WTC11 (cell line): Measurements from ENCODE around the gene FOXG1. TPM values are rescaled to one million over a fixed set of nuclear protein-coding genes. Genes with fewer than 3 reads are reported as not detected.

Experiments used
- ATAC-seq: fragments of 200-7000 bp; cut with Tn5 transposase; 2 replicates; pipeline ENCODE4 v1.10.0; 2021; ENCODE audit warnings: mild to moderate bottlenecking, moderate library complexity
- CTCF ChIA-PET: fragments of 300-600 bp; sonication (Branson Sonifier 250); formaldehyde crosslinking; loops from one replicate; lab custom pipeline; 2021; ENCODE audit warnings: antibody characterized with exemption; lab: Charles Lee
- POLR2A ChIA-PET: fragments of 350-600 bp; sonication (Branson Sonifier 250); formaldehyde crosslinking; loops from one replicate; lab custom pipeline; 2021; ENCODE audit warnings: antibody characterized with exemption; lab: Charles Lee
- DNase-seq: peaks from one replicate; pipeline ENCODE4 v3.0.0; 2021; ENCODE audit warnings: low spot score
- H3K27ac Mint-ChIP-seq: 2 replicates; pipeline ENCODE4 v1.8.0; 2021; ENCODE audit warnings: mixed read lengths
- H3K27me3 Mint-ChIP-seq: 2 replicates; pipeline ENCODE4 v1.8.0; 2021; ENCODE audit warnings: low read depth, mild to moderate bottlenecking, moderate library complexity, mixed read lengths
- H3K36me3 Mint-ChIP-seq: 2 replicates; pipeline ENCODE4 v1.8.0; 2021; ENCODE audit warnings: mixed read lengths
- H3K4me1 Mint-ChIP-seq: 2 replicates; pipeline ENCODE4 v1.8.0; 2022; ENCODE audit warnings: mixed read lengths
- H3K4me3 Mint-ChIP-seq: 2 replicates; pipeline ENCODE4 v1.8.0; 2021; ENCODE audit warnings: mild to moderate bottlenecking, moderate library complexity, mixed read lengths
- H3K9me3 Mint-ChIP-seq: 2 replicates; pipeline ENCODE4 v1.8.0; 2021; ENCODE audit warnings: mixed read lengths
- CBFB ChIP-seq: sonication (generic); formaldehyde crosslinking; IDR thresholded peaks from 2 replicates; pipeline ENCODE4 v1.8.1; 2022; ENCODE audit warnings: mild to moderate bottlenecking, low read depth, missing genetic modification reagents
- CREM ChIP-seq: sonication (generic); formaldehyde crosslinking; IDR thresholded peaks from 2 replicates; pipeline ENCODE4 v1.8.1; 2022; ENCODE audit warnings: mild to moderate bottlenecking, missing genetic modification reagents, moderate library complexity
- EMX1 ChIP-seq: fragments of 250-450 bp; sonication (Bioruptor Pico); IDR thresholded peaks from 2 replicates; pipeline ENCODE4 v1.8.0; 2021; ENCODE audit warnings: mild to moderate bottlenecking
- ETV6 ChIP-seq: sonication (generic); formaldehyde crosslinking; IDR thresholded peaks from 2 replicates; pipeline ENCODE4 v1.8.1; 2022; ENCODE audit warnings: mild to moderate bottlenecking, missing genetic modification reagents
- FOXK1 ChIP-seq: sonication (generic); formaldehyde crosslinking; IDR thresholded peaks from 2 replicates; pipeline ENCODE4 v1.8.0; 2022; ENCODE audit warnings: mild to moderate bottlenecking, moderate library complexity, missing genetic modification reagents
- GRHL2 ChIP-seq: fragments of 250-450 bp; sonication (Bioruptor Pico); IDR thresholded peaks from 2 replicates; pipeline ENCODE4 v1.8.0; 2022; ENCODE audit warnings: mild to moderate bottlenecking, moderate library complexity; ENCODE audit not compliant: insufficient replicate concordance, severe bottlenecking
- GTF2I ChIP-seq: fragments of 250-450 bp; sonication (Bioruptor Pico); conservative IDR thresholded peaks from 2 replicates; pipeline ENCODE4 v1.4.0; 2021; ENCODE audit warnings: mild to moderate bottlenecking
- NR2C2 ChIP-seq: sonication (generic); formaldehyde crosslinking; IDR thresholded peaks from 2 replicates; pipeline ENCODE4 v1.8.0; 2022; ENCODE audit warnings: mild to moderate bottlenecking, missing genetic modification reagents
- OVOL2 ChIP-seq: fragments of 250-450 bp; sonication (Bioruptor Pico); IDR thresholded peaks from 2 replicates; pipeline ENCODE4 v1.9.0; 2021; ENCODE audit warnings: mild to moderate bottlenecking, borderline replicate concordance
- PRRX2 ChIP-seq: fragments of 250-450 bp; sonication (Bioruptor Pico); IDR thresholded peaks from 2 replicates; pipeline ENCODE4 v1.8.0; 2021; ENCODE audit warnings: mild to moderate bottlenecking
- RELA ChIP-seq: sonication (generic); formaldehyde crosslinking; IDR thresholded peaks from 2 replicates; pipeline ENCODE4 v1.8.1; 2022; ENCODE audit warnings: missing genetic modification reagents, mild to moderate bottlenecking, borderline replicate concordance
- RORB ChIP-seq: fragments of 250-450 bp; sonication (Bioruptor Pico); IDR thresholded peaks from 2 replicates; pipeline ENCODE4 v1.9.0; 2021; ENCODE audit warnings: mild to moderate bottlenecking
- TP53 ChIP-seq: sonication (generic); formaldehyde crosslinking; IDR thresholded peaks from 2 replicates; pipeline ENCODE4 v1.8.1; 2023; ENCODE audit warnings: mild to moderate bottlenecking, missing genetic modification reagents
- ZNF396 ChIP-seq: fragments of 250-450 bp; sonication (Bioruptor Pico); IDR thresholded peaks from 2 replicates; pipeline ENCODE4 v1.8.0; 2021; ENCODE audit warnings: mild to moderate bottlenecking, moderate library complexity, borderline replicate concordance
- total RNA-seq: library from RNA; stranded (reverse); gene quantifications from 3 replicates; pipeline ENCODE4 v1.2.3, GENCODE V29; 2021
- TF ChIP-seq, protein P1 (sequence below): sonication (generic); formaldehyde crosslinking; conservative IDR thresholded peaks from 2 replicates; pipeline ENCODE4 v1.8.1; 2023; ENCODE audit warnings: mild to moderate bottlenecking, low read depth, missing genetic modification reagents, moderate library complexity
- TF ChIP-seq, protein P2 (sequence below): sonication (generic); formaldehyde crosslinking; IDR thresholded peaks from 2 replicates; pipeline ENCODE4 v1.8.0; 2022; ENCODE audit warnings: mild to moderate bottlenecking, missing genetic modification reagents
- TF ChIP-seq, protein P3 (sequence below): sonication (generic); formaldehyde crosslinking; IDR thresholded peaks from 2 replicates; pipeline ENCODE4 v1.8.1; 2022; ENCODE audit warnings: mild to moderate bottlenecking, moderate library complexity, missing genetic modification reagents
- TF ChIP-seq, protein P4 (sequence below): sonication (generic); formaldehyde crosslinking; IDR thresholded peaks from 2 replicates; pipeline ENCODE4 v1.8.0; 2022; ENCODE audit warnings: missing genetic modification reagents
- TF ChIP-seq, protein P5 (sequence below): sonication (generic); formaldehyde crosslinking; IDR thresholded peaks from 2 replicates; pipeline ENCODE4 v1.8.1; 2023; ENCODE audit warnings: mild to moderate bottlenecking, missing genetic modification reagents
- TF ChIP-seq, protein P6 (sequence below): sonication (generic); formaldehyde crosslinking; IDR thresholded peaks from 2 replicates; pipeline ENCODE4 v1.8.1; 2022; ENCODE audit warnings: mild to moderate bottlenecking, missing genetic modification reagents, moderate library complexity, borderline replicate concordance

The FOXG1 gene
- total RNA-seq, 1 experiment from 2014 or later: 0.09 TPM

DNA sequence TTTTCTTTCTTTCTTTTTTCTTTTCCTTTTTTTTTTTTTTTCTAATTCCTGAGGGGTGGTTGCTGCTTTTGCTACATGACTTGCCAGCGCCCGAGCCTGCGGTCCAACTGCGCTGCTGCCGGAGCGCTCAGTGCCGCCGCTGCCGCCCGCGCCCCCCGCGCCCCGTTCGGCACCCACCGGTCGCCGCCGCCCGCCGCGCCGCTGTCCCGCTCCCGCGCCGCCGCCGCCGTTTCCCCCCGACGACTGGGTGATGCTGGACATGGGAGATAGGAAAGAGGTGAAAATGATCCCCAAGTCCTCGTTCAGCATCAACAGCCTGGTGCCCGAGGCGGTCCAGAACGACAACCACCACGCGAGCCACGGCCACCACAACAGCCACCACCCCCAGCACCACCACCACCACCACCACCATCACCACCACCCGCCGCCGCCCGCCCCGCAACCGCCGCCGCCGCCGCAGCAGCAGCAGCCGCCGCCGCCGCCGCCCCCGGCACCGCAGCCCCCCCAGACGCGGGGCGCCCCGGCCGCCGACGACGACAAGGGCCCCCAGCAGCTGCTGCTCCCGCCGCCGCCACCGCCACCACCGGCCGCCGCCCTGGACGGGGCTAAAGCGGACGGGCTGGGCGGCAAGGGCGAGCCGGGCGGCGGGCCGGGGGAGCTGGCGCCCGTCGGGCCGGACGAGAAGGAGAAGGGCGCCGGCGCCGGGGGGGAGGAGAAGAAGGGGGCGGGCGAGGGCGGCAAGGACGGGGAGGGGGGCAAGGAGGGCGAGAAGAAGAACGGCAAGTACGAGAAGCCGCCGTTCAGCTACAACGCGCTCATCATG is 654 bp downstream of the FOXG1 start:
- peak overlapping the region; percentile 70 for H3K4me3 Mint-ChIP-seq
- CTCF ChIA-PET: interaction anchor here (0.6 to 4.6 kb wide), 4 partner anchors 11 to 756 kb away, joined by 3 to 60 read pairs (median 6); no protein-coding TSS in a partner anchor
- no peak for ATAC-seq
- POLR2A ChIA-PET: interaction anchor here (0.6 to 0.7 kb wide), 3 partner anchors 44 to 1395 kb away, joined by 3 to 5 read pairs (median 3); no protein-coding TSS in a partner anchor
- DNase-seq: no peak
- H3K4me1 Mint-ChIP-seq: peaks cover 29% of the 10 kb centered on the region
- H3K27ac Mint-ChIP-seq: no peak overlapping the region
- H3K9me3 Mint-ChIP-seq: no peaks in the 10 kb centered on the region
- H3K36me3 Mint-ChIP-seq: no peaks in the 10 kb centered on the region
- TF ChIP-seq CBFB: no peak
- TF ChIP-seq, protein P1, sequence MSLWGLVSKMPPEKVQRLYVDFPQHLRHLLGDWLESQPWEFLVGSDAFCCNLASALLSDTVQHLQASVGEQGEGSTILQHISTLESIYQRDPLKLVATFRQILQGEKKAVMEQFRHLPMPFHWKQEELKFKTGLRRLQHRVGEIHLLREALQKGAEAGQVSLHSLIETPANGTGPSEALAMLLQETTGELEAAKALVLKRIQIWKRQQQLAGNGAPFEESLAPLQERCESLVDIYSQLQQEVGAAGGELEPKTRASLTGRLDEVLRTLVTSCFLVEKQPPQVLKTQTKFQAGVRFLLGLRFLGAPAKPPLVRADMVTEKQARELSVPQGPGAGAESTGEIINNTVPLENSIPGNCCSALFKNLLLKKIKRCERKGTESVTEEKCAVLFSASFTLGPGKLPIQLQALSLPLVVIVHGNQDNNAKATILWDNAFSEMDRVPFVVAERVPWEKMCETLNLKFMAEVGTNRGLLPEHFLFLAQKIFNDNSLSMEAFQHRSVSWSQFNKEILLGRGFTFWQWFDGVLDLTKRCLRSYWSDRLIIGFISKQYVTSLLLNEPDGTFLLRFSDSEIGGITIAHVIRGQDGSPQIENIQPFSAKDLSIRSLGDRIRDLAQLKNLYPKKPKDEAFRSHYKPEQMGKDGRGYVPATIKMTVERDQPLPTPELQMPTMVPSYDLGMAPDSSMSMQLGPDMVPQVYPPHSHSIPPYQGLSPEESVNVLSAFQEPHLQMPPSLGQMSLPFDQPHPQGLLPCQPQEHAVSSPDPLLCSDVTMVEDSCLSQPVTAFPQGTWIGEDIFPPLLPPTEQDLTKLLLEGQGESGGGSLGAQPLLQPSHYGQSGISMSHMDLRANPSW (CRISPR knock-in tag): no peak
- no peak for TF ChIP-seq GTF2I (CRISPR knock-in tag)
- TF ChIP-seq PRRX2 (CRISPR knock-in tag): no peak
- TF ChIP-seq FOXK1 (CRISPR knock-in tag): no peak
- TF ChIP-seq EMX1 (CRISPR knock-in tag): no peak
- no peak for TF ChIP-seq CREM (CRISPR knock-in tag)
- no peak for TF ChIP-seq ETV6 (CRISPR knock-in tag)
- TF ChIP-seq, protein P2, sequence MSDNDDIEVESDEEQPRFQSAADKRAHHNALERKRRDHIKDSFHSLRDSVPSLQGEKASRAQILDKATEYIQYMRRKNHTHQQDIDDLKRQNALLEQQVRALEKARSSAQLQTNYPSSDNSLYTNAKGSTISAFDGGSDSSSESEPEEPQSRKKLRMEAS (CRISPR knock-in tag): no peak
- TF ChIP-seq, protein P3, sequence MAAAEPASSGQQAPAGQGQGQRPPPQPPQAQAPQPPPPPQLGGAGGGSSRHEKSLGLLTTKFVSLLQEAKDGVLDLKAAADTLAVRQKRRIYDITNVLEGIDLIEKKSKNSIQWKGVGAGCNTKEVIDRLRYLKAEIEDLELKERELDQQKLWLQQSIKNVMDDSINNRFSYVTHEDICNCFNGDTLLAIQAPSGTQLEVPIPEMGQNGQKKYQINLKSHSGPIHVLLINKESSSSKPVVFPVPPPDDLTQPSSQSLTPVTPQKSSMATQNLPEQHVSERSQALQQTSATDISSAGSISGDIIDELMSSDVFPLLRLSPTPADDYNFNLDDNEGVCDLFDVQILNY (CRISPR knock-in tag): no peak
- no peak for TF ChIP-seq RORB (CRISPR knock-in tag)
- TF ChIP-seq, protein P4, sequence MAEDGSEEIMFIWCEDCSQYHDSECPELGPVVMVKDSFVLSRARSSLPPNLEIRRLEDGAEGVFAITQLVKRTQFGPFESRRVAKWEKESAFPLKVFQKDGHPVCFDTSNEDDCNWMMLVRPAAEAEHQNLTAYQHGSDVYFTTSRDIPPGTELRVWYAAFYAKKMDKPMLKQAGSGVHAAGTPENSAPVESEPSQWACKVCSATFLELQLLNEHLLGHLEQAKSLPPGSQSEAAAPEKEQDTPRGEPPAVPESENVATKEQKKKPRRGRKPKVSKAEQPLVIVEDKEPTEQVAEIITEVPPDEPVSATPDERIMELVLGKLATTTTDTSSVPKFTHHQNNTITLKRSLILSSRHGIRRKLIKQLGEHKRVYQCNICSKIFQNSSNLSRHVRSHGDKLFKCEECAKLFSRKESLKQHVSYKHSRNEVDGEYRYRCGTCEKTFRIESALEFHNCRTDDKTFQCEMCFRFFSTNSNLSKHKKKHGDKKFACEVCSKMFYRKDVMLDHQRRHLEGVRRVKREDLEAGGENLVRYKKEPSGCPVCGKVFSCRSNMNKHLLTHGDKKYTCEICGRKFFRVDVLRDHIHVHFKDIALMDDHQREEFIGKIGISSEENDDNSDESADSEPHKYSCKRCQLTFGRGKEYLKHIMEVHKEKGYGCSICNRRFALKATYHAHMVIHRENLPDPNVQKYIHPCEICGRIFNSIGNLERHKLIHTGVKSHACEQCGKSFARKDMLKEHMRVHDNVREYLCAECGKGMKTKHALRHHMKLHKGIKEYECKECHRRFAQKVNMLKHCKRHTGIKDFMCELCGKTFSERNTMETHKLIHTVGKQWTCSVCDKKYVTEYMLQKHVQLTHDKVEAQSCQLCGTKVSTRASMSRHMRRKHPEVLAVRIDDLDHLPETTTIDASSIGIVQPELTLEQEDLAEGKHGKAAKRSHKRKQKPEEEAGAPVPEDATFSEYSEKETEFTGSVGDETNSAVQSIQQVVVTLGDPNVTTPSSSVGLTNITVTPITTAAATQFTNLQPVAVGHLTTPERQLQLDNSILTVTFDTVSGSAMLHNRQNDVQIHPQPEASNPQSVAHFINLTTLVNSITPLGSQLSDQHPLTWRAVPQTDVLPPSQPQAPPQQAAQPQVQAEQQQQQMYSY (CRISPR knock-in tag): no peak
- TF ChIP-seq NR2C2 (CRISPR knock-in tag): no peak
- TF ChIP-seq ZNF396 (CRISPR knock-in tag): no peak
- TF ChIP-seq GRHL2 (CRISPR knock-in tag): no peak
- H3K27me3 Mint-ChIP-seq: peaks cover 97% of the 10 kb centered on the region

DNA sequence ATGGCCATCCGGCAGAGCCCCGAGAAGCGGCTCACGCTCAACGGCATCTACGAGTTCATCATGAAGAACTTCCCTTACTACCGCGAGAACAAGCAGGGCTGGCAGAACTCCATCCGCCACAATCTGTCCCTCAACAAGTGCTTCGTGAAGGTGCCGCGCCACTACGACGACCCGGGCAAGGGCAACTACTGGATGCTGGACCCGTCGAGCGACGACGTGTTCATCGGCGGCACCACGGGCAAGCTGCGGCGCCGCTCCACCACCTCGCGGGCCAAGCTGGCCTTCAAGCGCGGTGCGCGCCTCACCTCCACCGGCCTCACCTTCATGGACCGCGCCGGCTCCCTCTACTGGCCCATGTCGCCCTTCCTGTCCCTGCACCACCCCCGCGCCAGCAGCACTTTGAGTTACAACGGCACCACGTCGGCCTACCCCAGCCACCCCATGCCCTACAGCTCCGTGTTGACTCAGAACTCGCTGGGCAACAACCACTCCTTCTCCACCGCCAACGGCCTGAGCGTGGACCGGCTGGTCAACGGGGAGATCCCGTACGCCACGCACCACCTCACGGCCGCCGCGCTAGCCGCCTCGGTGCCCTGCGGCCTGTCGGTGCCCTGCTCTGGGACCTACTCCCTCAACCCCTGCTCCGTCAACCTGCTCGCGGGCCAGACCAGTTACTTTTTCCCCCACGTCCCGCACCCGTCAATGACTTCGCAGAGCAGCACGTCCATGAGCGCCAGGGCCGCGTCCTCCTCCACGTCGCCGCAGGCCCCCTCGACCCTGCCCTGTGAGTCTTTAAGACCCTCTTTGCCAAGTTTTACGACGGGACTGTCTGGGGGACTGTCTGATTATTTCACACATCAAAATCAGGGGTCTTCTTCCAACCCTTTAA is 1.5 kb downstream of the FOXG1 start:
- DNase-seq: peak; percentile 84
- peak; percentile 78 for ATAC-seq
- no peaks in the 10 kb centered on the region for H3K9me3 Mint-ChIP-seq
- TF ChIP-seq, protein P5, sequence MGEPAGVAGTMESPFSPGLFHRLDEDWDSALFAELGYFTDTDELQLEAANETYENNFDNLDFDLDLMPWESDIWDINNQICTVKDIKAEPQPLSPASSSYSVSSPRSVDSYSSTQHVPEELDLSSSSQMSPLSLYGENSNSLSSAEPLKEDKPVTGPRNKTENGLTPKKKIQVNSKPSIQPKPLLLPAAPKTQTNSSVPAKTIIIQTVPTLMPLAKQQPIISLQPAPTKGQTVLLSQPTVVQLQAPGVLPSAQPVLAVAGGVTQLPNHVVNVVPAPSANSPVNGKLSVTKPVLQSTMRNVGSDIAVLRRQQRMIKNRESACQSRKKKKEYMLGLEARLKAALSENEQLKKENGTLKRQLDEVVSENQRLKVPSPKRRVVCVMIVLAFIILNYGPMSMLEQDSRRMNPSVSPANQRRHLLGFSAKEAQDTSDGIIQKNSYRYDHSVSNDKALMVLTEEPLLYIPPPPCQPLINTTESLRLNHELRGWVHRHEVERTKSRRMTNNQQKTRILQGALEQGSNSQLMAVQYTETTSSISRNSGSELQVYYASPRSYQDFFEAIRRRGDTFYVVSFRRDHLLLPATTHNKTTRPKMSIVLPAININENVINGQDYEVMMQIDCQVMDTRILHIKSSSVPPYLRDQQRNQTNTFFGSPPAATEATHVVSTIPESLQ (CRISPR knock-in tag): no peak
- TF ChIP-seq, protein P6, sequence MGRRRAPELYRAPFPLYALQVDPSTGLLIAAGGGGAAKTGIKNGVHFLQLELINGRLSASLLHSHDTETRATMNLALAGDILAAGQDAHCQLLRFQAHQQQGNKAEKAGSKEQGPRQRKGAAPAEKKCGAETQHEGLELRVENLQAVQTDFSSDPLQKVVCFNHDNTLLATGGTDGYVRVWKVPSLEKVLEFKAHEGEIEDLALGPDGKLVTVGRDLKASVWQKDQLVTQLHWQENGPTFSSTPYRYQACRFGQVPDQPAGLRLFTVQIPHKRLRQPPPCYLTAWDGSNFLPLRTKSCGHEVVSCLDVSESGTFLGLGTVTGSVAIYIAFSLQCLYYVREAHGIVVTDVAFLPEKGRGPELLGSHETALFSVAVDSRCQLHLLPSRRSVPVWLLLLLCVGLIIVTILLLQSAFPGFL (CRISPR knock-in tag): no peak
- TF ChIP-seq OVOL2 (CRISPR knock-in tag): no peak
- TF ChIP-seq, protein P3 (CRISPR knock-in tag): no peak
- no peak for TF ChIP-seq RELA (CRISPR knock-in tag)
- TF ChIP-seq TP53: no peak

More for the DNA sequence above, 1.5 kb downstream of the FOXG1 start:
- Mint-ChIP-seq H3K4me3 (peak overlapping the region; percentile 70), H3K36me3 (no peaks in the 10 kb centered on the region), H3K27me3 (peaks cover 97% of the 10 kb centered on the region), H3K4me1 (peaks cover 35% of the 10 kb centered on the region), H3K27ac (no peak overlapping the region)
- ChIA-PET POLR2A (interaction anchor here (0.6 kb wide), 1 partner anchor 43 kb away, joined by 3 read pairs; no protein-coding TSS in a partner anchor), CTCF (interaction anchor here (0.6 to 4.6 kb wide), 3 partner anchors 12 to 134 kb away, joined by 3 to 60 read pairs (median 9); no protein-coding TSS in a partner anchor)
